Choroid plexus epithelial cell (primary cell): Measurements from ENCODE around the gene TNFRSF25.
"Not testable (repeated sequence)": the region's sequence is repeated elsewhere in the genome, so short reads cannot be mapped to it uniquely, and the experiment has no call there.

Source experiments
- DNase-seq: peaks from one replicate; pipeline ENCODE4 v3.0.0-alpha.2; 2010; ENCODE audit warnings: low read depth
- H3K4me3 ChIP-seq: 2 replicates; pipeline ENCODE4 v1.5.1; 2011; ENCODE audit warnings: low read depth, mild to moderate bottlenecking, control low read depth, low read length, moderate library complexity
- TF ChIP-seq, protein P1 (sequence below): conservative IDR thresholded peaks from 2 replicates; pipeline ENCODE4 v1.5.1; 2011; ENCODE audit warnings: low read depth, mild to moderate bottlenecking, control low read depth, inconsistent platforms, low read length, moderate library complexity

TNFRSF25 gene

DNA sequence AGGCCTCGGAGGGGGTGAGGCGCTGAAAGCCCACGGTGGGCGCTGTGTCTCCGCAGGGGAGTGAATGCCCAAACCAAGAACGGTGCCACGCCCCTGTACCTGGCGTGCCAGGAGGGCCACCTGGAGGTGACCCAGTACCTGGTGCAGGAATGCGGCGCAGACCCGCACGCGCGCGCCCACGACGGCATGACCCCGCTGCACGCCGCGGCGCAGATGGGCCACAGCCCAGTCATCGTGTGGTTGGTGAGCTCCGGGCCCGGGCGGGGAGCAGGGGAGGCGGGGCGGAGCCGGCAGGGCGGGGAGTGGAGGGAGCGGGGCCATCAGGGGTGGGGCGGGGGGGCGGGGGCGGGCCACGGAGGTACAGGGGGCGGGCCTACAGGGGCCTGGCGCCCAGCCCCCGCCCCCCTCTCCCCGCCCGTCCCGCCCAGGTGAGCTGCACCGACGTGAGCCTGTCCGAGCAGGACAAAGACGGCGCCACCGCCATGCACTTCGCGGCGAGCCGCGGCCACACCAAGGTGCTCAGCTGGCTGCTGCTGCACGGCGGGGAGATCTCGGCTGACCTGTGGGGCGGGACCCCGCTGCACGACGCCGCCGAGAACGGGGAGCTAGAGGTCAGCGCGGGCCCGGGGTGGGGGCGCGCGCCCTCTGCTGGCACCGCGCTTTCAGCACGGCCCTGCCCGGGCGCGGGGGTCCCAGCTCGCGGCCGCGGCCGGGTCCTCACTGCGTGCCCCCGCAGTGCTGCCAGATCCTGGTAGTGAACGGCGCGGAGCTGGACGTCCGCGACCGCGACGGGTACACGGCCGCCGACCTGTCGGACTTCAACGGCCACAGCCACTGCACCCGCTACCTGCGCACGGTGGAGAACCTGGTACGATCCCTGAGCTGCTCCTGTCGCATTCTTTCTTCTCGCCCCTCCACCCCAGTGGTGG, 25.5 kb downstream of the TNFRSF25 start:
- DNase-seq, result no peak
- H3K4me3 ChIP-seq, result no peak overlapping the region
- TF ChIP-seq, protein P1, sequence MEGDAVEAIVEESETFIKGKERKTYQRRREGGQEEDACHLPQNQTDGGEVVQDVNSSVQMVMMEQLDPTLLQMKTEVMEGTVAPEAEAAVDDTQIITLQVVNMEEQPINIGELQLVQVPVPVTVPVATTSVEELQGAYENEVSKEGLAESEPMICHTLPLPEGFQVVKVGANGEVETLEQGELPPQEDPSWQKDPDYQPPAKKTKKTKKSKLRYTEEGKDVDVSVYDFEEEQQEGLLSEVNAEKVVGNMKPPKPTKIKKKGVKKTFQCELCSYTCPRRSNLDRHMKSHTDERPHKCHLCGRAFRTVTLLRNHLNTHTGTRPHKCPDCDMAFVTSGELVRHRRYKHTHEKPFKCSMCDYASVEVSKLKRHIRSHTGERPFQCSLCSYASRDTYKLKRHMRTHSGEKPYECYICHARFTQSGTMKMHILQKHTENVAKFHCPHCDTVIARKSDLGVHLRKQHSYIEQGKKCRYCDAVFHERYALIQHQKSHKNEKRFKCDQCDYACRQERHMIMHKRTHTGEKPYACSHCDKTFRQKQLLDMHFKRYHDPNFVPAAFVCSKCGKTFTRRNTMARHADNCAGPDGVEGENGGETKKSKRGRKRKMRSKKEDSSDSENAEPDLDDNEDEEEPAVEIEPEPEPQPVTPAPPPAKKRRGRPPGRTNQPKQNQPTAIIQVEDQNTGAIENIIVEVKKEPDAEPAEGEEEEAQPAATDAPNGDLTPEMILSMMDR, result no peak

DNA sequence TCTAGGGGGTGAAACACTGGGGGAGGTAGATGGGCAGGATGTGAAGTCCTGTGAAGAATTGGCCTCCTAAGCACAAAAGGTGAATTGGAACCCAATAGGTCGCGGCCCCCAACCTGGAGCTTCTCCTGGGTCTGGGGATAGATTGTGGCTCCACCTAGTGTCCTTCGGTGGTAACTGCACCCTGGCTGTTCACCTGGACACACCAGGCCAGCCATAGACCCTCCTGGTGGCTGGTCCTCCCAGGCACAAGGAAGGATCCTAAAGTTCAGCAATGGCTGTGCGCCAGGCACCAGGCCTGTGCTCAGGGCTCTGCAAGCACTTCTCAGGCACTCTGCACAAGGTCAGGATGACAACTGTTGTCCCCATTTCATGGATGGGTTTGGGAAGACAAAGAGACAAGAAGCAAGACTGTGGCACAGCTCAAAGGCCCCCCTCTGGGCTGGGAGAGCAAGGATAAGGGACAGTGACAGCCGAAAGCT, 27.9 kb downstream of the TNFRSF25 start:
- TF ChIP-seq, protein P1, result peak; percentile 89
- DNase-seq, result peak; percentile 59
- no peak overlapping the region for H3K4me3 ChIP-seq

DNA sequence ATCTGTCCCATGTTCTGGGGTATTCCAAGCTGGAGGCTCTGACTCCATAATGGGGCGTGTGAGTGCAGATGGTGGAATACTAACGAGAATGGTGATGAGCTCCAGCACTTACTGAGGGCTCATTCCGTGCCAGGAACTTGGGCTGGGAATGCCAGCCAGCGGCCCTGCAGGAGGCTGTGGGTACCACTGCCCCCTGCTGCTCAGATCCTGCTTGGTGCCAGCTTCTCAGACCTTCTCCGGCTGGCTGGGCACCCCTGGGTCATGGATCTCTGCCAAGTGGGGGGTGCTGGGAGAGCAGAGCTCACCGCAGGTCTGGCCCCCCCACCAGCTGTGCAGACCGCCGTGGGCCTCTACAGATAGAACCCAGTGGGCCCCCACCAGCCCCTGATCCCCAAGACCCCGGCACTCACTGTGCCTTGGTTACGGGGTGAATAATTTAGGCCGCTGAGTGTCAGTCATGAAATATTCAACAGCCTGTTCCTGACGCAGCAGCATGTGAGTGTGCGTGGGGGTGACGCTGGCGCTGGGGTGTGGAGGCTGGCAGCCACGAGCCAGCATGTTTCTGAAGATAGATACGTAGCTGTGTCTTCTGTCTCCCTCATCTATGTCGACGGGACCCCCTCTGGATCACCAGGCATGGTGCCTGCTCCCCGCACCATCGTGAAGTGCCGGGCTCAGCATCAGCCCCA, 28.8 kb downstream of the TNFRSF25 start:
- DNase-seq, H3K4me3 ChIP-seq: not testable (repeated sequence)

DNA sequence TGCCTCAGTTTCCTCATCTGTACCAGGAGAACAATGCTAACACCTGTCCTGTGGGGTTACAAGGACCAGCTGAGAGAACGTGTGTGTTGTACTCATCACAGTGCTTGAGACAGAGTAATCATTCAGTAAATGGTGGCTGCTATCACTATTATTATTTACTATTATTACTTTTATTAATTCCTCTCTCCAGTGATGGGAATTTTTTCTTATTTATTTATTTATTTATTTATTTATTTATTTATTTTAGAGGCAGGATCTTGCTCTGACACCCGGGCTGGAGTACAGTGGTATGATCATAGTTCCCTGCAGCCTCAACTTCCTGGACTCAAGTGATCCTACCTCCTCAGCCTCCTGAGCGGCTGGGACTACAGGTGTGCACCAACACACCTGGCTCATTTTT, 29.7 kb downstream of the TNFRSF25 start:
- H3K4me3 ChIP-seq, DNase-seq: not testable (repeated sequence)

DNA sequence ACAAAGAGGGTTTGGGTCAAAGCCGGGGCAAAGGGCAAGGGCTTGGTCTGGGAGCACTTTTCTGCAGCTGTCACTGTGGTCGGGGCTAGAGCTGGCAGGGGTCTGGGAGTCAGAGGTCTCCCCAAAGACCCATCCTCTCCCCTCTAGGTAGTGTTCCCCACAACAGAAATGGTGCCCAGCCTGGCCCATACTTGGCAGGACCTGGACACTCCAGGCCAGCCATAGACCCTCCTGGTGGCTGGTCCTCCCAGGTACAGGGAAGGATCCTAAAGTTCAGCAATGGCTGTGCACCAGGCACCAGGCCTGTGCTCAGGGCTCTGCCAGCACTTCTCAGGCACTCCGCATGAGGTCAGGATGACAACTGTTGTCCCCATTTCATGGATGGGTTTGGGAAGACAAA, 30.4 kb downstream of the TNFRSF25 start:
- H3K4me3 ChIP-seq, result no peak overlapping the region
- TF ChIP-seq, protein P1, result no peak
- no peak for DNase-seq

DNA sequence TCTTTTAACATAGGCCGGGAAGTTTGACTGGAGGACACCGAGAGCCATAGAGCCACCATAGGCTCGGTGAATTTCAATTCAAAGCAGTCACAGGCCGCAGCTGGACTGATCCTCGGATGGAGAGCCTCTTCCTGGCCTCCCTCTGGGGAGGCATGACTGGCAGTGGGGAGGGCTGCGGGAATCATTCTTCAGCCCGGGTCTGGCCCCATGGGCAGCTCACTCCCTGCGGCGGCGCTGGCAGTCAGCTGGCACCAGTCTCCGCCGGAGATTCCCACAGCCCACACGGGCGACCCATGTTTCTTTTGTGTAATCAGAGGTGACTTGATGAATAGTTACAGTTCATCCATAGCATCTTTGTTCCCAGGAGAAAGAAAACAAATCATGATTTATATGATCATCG, 30.8 kb downstream of the TNFRSF25 start:
- TF ChIP-seq, protein P1, result no peak
- DNase-seq, result no peak

DNA sequence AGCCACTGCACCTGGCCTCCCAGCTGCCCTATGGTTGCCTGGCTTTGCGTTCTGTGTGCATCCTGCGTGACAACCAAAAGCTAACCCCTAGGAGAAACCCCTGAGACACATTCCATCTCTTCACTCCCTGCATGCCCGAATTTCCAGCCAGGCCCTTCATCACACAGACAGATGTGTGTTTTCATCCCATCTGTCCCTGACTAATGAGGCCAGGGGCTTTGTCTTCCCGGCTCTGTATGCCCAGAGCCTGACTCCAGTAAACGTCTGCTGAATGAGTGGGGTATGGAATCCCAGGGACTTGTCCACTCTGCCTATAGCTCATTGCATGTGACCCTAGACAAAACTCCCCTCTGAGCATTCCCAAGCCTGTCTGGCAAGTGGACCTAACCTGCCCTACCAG, 31.8 kb downstream of the TNFRSF25 start:
- H3K4me3 ChIP-seq, result no peak overlapping the region
- TF ChIP-seq, protein P1, result no peak
- DNase-seq, result no peak

More for the DNA sequence above, 30.8 kb downstream of the TNFRSF25 start:
- H3K4me3 ChIP-seq, result no peak overlapping the region

DNA sequence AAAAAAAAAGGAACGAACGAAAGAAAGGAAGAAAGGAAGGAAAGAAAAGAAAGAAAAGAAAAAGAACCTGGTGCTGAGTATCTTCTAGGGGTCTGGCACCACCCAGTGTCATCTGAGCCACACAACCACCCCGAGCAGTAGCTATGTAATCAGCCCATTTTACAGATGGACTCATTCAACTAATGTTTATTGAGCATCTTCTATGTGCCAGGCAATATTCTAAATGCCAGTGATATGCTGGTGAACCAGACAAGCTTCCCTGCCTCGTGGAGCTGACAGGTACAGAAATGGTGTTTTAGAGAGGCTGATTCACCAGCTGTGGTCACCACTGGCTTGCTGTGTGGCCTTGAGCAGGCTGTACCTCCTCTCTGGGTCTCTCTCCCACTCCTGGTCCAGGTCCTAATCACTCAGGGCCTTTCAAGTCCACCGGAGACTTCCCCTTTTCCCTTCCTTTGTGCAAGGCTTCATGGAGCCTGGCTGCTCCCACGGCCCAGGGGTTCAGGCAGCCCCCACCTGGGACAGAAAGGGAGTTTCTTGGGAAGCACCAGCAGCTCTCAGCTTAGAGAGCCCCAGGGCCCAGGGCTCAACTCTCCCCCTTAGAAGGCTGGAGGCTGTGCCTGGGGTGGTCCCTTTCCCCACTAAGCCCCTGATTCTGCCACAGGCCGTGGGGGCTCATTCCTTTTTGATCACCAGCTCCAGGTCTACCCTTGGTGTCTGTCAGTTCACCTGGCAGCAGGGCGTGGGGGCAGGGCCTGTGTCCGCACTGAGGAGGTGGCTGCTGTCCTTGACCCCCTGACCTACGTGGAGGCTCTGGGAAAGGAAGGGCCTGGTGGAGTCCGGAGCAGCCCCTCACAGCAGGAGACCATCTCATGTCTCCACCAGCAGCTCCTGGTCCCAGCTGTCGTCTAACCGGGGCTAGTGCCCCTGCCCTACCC, 34.1 kb downstream of the TNFRSF25 start:
- DNase-seq, H3K4me3 ChIP-seq: not testable (repeated sequence)

DNA sequence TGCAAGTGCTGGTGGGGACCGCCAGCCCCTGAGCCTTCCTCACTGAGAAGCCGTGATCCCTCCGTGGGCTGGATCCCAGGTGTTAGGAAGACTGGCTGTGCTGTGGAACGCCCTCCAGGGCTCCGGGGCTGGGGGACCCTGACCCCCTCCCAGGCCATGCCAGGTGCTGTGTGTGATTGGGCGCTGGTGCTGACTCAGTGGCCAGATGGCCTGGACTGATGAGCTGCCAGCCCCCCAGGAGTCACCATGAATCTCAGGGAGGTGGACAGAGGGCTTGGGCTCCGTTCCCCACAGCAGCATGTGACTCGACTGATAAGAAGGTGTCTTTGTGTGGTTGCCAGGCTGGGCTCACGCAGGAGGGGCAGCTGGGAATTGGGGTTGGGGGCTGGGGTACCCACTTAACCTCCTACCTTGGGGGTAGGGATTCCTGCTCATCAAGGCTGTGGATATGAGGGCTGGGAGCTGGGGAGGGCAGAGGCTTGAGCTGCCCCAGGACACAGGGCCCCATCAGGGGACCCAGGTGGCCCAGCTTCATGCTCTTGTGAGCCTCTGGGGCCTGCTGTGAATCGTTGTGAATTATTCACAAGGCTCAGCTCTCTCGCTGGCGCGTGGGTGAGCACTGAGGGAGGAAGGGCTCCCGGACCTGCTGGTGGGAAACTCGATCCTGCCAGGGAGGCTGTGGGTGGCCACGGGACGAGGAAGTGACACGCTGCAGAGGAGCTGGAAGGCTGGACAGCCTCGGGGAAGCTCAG, 36.1 kb downstream of the TNFRSF25 start:
- not testable (repeated sequence) for H3K4me3 ChIP-seq, DNase-seq

DNA sequence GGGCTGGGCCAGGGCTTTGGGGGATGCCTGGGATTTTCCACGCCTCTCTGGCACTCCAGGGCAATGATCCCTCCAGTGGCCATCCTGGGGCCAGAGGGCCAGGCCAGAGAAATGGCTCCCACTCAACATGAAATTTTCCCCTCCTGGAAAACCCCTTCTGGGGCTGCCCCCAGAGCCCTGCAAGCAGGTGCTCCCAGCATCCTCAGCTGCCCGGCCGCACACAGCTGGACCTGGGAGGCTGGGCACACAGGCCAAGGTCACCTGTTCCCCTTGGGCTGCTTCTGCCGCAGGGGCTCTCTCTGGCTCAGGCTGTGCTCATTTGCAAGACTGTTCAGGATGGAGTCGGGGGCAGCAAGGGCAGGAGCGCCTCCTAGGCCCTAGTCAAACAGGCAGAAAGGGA, 37.5 kb downstream of the TNFRSF25 start:
- H3K4me3 ChIP-seq, DNase-seq: not testable (repeated sequence)
